Endometrial microvascular endothelial cells (primary cell): ENCODE measurements around the gene SYTL5. TPM values are rescaled to one million over a fixed set of nuclear protein-coding genes. Genes with fewer than 3 reads are reported as not detected.

Experiments used
- in situ Hi-C: cut with HindIII; loops from 2 replicates; pipeline ENCODE4 v1.10.0; 2017; ENCODE audit warnings: low sequenced_read_pairs, low pct_unique_long_range_greater_than_20kb; ENCODE audit errors: inconsistent ontology term
- total RNA-seq: library from RNA; depleted of rRNA; stranded (reverse); fragments of >200 nt; gene quantifications from one replicate; pipeline ENCODE4 v1.2.3, GENCODE V29; 2015; ENCODE audit errors: inconsistent ontology term

Gene SYTL5
- total RNA-seq, 1 donor from 2014 or later, result not detected

GRCh38 chrX:38081909-38082308, 75.6 kb downstream of the SYTL5 start:
- in situ Hi-C loops, result no loop called here

- in situ Hi-C loops, result no loop called here
These were observed 76.0 kb downstream of the SYTL5 start for GRCh38 chrX:38082309-38082708.

GRCh38 chrX:38085813-38086212, 79.5 kb downstream of the SYTL5 start:
- in situ Hi-C loops, result no loop called here

DNA sequence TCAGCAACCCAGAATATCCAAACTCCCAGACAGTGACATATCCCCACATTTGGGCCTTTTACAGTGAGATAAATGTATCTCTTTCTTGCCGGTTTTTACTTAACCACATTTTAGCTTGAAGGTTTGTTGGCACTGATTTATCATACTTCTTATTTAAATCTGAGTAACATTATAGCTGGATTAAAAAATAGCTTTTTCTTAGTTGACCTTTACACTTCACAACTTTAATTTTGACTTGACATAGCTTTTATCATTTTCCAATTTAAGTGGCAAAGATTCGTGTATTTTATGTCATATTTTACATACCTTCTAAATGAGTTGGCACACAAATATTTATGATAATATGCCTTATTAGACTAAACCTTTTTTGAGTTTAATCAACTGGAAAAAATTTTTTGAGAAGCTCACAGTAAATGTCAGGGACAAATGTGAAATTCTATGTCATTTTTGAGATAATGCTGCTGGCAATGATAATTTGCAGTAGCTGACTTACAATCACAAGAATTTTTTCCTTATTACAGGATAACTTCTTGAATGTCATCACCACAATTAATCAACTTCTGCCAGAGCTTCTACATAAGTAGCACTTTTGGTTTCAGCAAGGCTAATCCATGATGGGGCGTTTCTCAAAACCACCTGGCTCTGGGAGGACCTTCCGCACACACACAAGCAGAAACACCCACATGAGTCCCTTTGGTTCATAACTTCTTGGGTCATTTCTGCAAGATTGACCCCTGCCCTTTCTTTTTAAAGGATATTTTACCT, 80.3 kb downstream of the SYTL5 start:
- in situ Hi-C loops, result no loop called here

DNA sequence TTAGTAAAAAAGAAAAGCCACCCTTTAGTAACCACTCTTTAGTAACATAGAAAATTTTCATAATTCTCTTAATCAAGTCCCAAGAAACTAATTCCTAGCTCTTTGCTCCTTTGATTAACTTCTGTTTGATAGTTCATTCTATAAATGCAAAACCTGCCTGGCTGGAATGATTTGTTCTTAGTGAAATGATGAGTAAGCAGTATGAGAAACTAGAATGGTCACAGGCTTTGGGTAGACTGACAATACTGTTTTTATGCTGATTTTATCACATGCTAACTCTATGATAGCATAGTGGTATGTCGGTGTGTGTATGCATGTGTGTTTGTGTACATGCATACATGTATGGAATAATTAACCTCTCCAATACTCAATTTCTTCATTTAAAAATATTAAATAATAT, 81.2 kb downstream of the SYTL5 start:
- in situ Hi-C loops, result no loop called here

- in situ Hi-C loops, result no loop called here
These were observed 83.0 kb downstream of the SYTL5 start for GRCh38 chrX:38089173-38089982.

DNA sequence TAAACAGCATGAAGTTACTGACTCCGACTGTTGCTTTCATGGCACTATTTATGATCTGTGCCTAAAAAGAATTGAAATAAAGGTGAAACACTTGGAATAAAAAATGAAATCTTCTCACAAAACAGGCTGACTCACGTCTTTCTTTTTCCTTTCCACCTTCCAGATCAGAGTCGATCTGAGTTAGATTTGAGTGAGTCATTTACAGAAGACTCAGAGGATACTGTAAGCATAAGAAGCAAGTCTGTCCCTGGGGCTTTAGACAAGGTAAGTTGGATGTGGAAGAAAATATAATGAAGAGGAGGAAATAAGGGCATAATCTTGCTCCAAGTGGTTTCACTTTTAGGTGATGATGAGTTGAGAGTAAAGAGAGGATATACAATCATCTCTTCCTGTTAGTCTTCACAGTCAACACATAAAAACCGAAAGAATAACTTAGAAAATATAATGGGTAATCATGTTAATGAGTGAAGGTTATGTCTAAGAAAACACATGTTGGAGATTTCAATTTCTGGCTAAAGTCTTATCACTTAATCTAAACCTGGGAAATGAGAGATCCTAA, 89.7 kb downstream of the SYTL5 start:
- in situ Hi-C loops, result no loop called here

DNA sequence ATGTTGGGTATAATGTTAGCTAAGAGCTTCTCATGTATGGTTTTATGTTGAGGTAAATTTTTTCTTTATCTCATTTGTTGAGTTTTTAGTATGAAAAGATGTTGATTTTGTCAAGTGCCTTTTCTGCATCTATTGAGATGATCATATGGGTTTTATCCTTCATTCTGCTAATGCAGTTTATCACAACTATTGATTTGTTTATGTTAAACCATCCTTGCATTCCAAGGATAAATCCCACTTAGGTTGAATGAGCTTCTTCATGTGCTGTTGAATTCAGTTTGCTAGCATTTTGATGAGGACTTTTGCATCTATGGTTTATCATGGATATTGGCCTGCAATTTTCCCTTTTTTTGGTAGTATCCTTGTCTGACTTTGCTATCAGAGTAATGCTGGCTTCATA, 93.3 kb downstream of the SYTL5 start:
- in situ Hi-C loops, result no loop called here

DNA sequence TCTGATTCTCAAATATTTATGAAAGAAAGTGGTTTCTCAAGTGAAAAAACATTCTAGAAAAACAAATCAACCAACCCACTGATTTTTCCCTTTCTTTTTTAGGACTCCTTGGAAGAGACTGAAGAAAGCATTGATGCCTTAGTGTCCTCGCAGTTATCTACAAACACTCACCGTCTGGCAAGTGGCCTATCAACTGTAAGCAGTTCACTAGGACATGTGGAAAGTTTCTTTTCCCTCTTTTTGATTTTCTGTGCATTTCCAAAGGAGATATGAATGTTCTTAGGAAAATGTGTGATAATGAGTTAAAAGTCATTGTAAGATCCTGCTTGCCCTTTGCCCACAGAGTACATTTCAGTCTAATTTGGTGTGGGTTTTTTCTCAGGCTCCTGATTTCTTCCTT, 95.9 kb downstream of the SYTL5 start:
- in situ Hi-C loops, result no loop called here

DNA sequence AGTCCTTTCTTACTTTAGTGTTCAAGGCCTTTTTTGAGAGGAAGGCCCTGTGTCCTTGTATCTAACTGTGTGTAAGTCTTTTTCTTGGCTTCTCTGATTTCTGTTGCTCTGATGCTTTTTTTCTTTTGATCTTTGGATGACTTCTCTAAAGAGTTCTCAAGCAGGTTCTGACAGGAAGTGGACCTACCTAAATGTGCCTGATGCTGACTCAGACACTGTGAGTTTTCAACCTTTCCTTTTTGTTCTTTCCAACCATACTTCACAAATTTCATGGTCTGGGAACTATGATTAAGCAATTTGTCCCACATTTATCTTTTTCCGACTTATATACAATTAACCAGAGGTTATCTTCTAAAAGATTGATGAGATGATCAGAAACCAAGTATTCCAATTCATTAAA, 96.5 kb downstream of the SYTL5 start:
- in situ Hi-C loops, result no loop called here

DNA sequence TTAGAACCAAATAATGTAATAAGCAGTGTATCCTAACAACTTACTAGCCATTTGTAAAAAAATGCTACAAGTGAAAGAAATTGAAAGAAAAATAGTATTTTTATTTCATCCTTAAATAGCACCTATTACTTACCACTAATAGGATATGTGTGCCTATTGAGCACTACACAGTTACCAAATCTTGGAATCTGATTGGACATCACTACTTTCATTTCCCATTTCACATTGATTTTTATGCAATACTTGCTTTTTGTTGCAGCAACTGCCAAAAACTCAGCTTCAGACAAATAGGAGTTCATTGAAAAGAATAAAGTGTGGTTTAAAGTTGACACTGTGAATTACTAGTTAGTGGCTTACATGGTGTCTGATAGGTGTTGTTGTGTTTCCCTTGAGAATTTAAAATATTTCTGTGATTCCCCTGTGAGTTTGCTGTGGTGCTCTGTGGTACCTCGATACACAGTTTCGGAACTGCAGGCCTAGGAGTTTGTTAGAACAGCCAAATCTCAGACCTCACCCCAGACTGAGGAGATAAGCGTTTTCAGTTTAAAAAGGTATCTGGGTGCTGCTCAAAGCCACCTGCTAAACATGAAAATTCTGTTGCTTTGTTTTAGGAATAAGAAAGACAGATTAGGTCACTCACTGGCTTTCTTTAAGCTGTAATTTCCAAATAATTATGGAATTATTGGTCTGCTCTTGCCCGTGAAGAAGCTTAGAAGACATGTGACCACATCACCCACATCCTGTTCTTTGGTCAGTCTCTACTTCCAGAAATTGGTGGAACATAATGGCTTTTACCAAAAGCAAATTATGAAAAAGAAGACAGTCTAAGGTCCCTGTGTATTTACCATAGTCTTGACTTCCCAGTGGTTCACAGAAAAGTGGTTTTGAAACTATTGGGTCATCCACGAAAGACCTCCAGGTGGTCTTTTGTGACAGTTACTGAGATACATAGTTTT, 97.8 kb downstream of the SYTL5 start:
- in situ Hi-C loops, result no loop called here

- in situ Hi-C loops, result no loop called here
These were observed 98.9 kb downstream of the SYTL5 start for GRCh38 chrX:38105216-38105725.

DNA sequence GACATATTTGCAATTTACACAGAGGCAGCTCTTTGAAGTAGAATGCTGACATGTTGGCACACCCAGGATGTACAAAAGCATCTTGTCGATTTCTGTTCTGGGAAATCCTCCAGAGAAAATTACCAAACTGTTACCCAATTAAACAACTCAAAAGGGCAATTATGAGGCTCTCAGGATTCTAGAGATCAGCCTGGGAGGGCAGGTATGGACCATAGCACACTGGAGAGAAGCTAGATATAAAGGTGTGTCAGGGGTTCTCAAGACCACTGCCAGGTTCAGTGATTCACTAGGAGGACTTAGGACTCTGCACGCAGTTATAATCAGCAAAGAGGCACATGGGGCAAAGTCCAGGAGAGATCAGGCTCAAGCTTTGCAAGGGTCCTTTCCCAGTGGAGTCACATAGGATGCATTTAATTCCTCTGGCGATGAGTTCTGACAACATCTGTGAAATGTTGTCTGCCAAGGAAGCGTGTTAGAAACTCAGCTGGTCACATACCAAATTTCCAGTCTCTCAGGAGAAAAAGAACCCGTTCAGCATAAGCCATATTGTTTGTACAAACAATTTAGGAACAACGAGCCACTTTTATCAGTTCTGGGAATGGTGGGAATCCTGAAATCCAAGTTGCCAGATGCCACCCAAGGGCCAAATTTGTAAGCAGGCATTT, 100.8 kb downstream of the SYTL5 start:
- in situ Hi-C loops, result no loop called here

- in situ Hi-C loops, result no loop called here
These were observed 102.0 kb downstream of the SYTL5 start for GRCh38 chrX:38108364-38108763.

DNA sequence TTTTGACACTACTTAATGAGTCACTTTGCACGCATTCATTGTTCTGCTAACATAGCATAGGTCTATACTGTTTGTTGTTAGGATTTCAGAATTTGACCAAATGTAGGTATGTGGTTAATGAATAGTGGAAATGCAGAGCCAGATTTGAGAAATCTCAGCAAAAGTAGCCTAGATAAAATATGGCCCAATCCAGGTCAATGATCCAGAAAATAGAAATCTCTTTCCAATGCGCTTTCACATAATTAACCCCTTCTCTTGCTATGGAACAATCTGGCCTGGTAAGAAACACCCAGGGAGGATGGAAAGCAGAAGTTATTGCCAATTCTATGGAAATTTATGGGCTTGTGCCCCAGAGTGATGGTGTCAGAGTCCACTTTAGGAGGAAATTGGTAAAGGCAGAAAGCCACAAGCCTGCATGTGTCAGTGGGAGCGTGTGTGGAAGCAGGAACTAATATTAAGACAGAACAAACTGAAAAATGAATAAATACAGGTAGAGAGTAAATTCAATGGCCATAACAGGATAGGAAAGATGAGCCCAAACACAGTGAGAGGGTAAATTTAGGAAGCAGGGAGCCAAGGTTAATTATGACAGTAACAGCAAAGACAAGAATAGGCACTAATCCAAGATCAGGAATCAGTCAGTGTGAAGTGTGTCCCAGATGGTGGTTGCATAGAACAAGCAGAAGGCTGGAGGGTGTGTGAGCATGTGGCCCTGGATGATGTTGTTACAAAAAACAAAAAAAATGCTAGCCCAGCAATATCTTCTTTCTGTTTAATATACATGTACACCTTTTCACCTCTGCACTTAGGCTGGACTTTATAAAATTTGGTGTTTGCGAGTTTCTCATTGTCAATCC, 102.9 kb downstream of the SYTL5 start:
- in situ Hi-C loops, result no loop called here

- in situ Hi-C loops, result no loop called here
These were observed 103.9 kb downstream of the SYTL5 start for GRCh38 chrX:38110231-38110630.

GRCh38 chrX:38111196-38111595, 104.8 kb downstream of the SYTL5 start:
- in situ Hi-C loops, result no loop called here
